Small intestine (tissue), 16 donors: Measurements from ENCODE around the gene MRPL37. TPM values are rescaled to one million over a fixed set of nuclear protein-coding genes. Genes with fewer than 3 reads are reported as not detected.

Experiments used
- DNase-seq, 2 donors: peaks; one replicate each; pipeline versions ENCODE4 v3.0.0 to v3.0.0-alpha.2; 2013
- FAIRE-seq: peaks from 2 replicates; lab custom pipeline; 2012; peaks lifted over from hg19 to GRCh38; lab: Jason Lieb, UNC
- H3K27ac ChIP-seq, 3 donors: one replicate each; pipeline ENCODE4 v1.5.1; 2013; ENCODE audit warnings: low read length in 2 of 3, mild to moderate bottlenecking in 2 of 3, control low read depth in 1 of 3, inconsistent platforms in 1 of 3, low read depth in 1 of 3, moderate library complexity in 1 of 3
- H3K27me3 ChIP-seq, 3 donors: one replicate each; pipeline ENCODE4 v1.6.1; 2013; ENCODE audit warnings: low read length in 3 of 3, inconsistent platforms in 1 of 3; ENCODE audit not compliant: control insufficient read depth in 3 of 3, insufficient read depth in 3 of 3
- H3K36me3 ChIP-seq, 3 donors: one replicate each; pipeline ENCODE4 v1.6.1; 2013; ENCODE audit warnings: low read length in 3 of 3, inconsistent platforms in 1 of 3, low read depth in 1 of 3, mild to moderate bottlenecking in 1 of 3, moderate library complexity in 1 of 3; ENCODE audit not compliant: control insufficient read depth in 3 of 3, insufficient read depth in 2 of 3
- H3K4me1 ChIP-seq, 3 donors: one replicate each; pipeline ENCODE4 v1.6.1; 2013; ENCODE audit warnings: low read length in 2 of 3, inconsistent platforms in 1 of 3, low read depth in 1 of 3, mild to moderate bottlenecking in 1 of 3, moderate library complexity in 1 of 3; ENCODE audit not compliant: control insufficient read depth in 3 of 3, insufficient read depth in 2 of 3
- H3K4me3 ChIP-seq, 3 donors: one replicate each; pipeline ENCODE4 v1.5.1; 2013; ENCODE audit warnings: low read length in 3 of 3, control low read depth in 1 of 3, inconsistent platforms in 1 of 3, low read depth in 1 of 3, mild to moderate bottlenecking in 1 of 3, moderate library complexity in 1 of 3
- H3K9me3 ChIP-seq, 2 donors: one replicate each; pipeline ENCODE4 v1.6.1; 2013; ENCODE audit warnings: low read depth in 1 of 2, low read length in 1 of 2; ENCODE audit not compliant: control insufficient read depth in 2 of 2, insufficient read depth in 1 of 2
- WGBS, 3 donors: extraction: QIAGEN DNeasy Blood & Tissue Kit; methylation state at CpG; one replicate each; pipeline ENCODE4 v1.1.7; 2013; 5-methylcytosine and 5-hydroxymethylcytosine counted together
- long read RNA-seq, 10 donors: transcript quantifications; one replicate each; lab custom pipeline, GENCODE V29; 2026
- polyA plus RNA-seq, 4 donors: library from polyadenylated mRNA; stranded (reverse) in 3 of 4; unstranded in 1 of 4; fragments of 200-250 nt in 3 of 4; fragments of 120-200 nt in 1 of 4; gene quantifications; one replicate each; pipeline versions ENCODE4 v1.2.1 to v1.2.3, GENCODE V29; 2013
- donor health status: healthy with polysubstance abuse.
- donor health status: control.
- donor health status: control.
- donor health status: Bipolar disorder and iron deficiency.
- donor health status: healthy.

MRPL37 gene
- 10 to 100 TPM; 47.6 to 92.9 (median 69.6) TPM for polyA plus RNA-seq
- long read RNA-seq, donor 1 = 0 reads
- long read RNA-seq, donor 2, partial matches to known transcripts = 6 of 10 reads
- long read RNA-seq, donor 2, other reads (novel, unspliced or antisense) = 0 of 10 reads
- long read RNA-seq, donor 3, transcript MRPL37-202 (7 exons, 1,483 nt) = major isoform, 14 of 27 reads
- long read RNA-seq, donor 3, partial matches to known transcripts = 13 of 27 reads
- long read RNA-seq, donor 3, other reads (novel, unspliced or antisense) = 0 of 27 reads
- long read RNA-seq, donor 4, partial matches to known transcripts = 0 of 2 reads
- long read RNA-seq, donor 4, other reads (novel, unspliced or antisense) = 0 of 2 reads
- long read RNA-seq, donor 5, partial matches to known transcripts = 8 of 12 reads
- long read RNA-seq, donor 5, other reads (novel, unspliced or antisense) = 0 of 12 reads
- long read RNA-seq, donor 6, transcript MRPL37-202 (7 exons, 1,483 nt) = major isoform, 15 of 25 reads
- long read RNA-seq, donor 6, partial matches to known transcripts = 10 of 25 reads
- long read RNA-seq, donor 6, other reads (novel, unspliced or antisense) = 0 of 25 reads
- long read RNA-seq, donor 7 = 0 reads
- long read RNA-seq, donor 8, transcript MRPL37-202 (7 exons, 1,483 nt) = major isoform, 5 of 5 reads
- long read RNA-seq, donor 8, partial matches to known transcripts = 0 of 5 reads
- long read RNA-seq, donor 8, other reads (novel, unspliced or antisense) = 0 of 5 reads
- long read RNA-seq, donor 9, transcript MRPL37-202 (7 exons, 1,483 nt) = major isoform, 8 of 8 reads
- long read RNA-seq, donor 9, partial matches to known transcripts = 0 of 8 reads
- long read RNA-seq, donor 9, other reads (novel, unspliced or antisense) = 0 of 8 reads
- long read RNA-seq, donor 10, transcript MRPL37-202 (7 exons, 1,483 nt) = major isoform, 16 of 31 reads
- long read RNA-seq, donor 10, partial matches to known transcripts = 14 of 31 reads
- long read RNA-seq, donor 10, other reads (novel, unspliced or antisense) = 0 of 31 reads

- Histone ChIP-seq H3K4me1 (peaks cover 0 to 16% (median 4%) of the 10 kb centered on the region in 3 donors), H3K9me3 (no peaks in the 10 kb centered on the region), H3K4me3 (peak within 1 kb of the TSS; percentile 70 to 90 (median 77)), H3K27ac (peak within 1 kb of the TSS; percentile 27 to 76 (median 72)), H3K36me3 (peaks cover 0 to 23% (median 0%) of the 10 kb centered on the region in 3 donors), H3K27me3 (no peaks in the 10 kb centered on the region)
- WGBS, 3 donors = 0 to 1% (median 0%) methylated on average over 41 to 51 of the region's 51 CpGs
- DNase-seq (peak; percentile 98), FAIRE-seq (no peak)
These were observed at the start of gene MRPL37, which contains the start of gene CYB5RL for GRCh38 chr1:54199765-54200518. Gene MRPL37 (plus strand): TSS chr1:54200167. CDS start chr1:54200244, 77 bp downstream. Gene CYB5RL (minus strand): TSS chr1:54200030. CDS start chr1:54195616, 4,414 bp downstream.

GRCh38 chr1:54151013-54151412 lies 49.0 kb upstream of the MRPL37 start:
- Histone ChIP-seq H3K27me3 (no peaks in the 10 kb centered on the region), H3K9me3 (no peaks in the 10 kb centered on the region), H3K4me3 (no peak overlapping the region), H3K4me1 (peaks cover 0 to 7% (median 0%) of the 10 kb centered on the region in 3 donors), H3K36me3 (no peaks in the 10 kb centered on the region), H3K27ac (no peak overlapping the region)
- DNase-seq = no peak
- FAIRE-seq = no peak
- WGBS, 3 donors = 89 to 96% (median 91%) methylated on average over 5 of the region's 5 CpGs

GRCh38 chr1:54152696-54153095 lies 47.3 kb upstream of the MRPL37 start, which contains the start of gene CDCP2:
Gene CDCP2 (minus strand): TSS chr1:54153000. CDS start chr1:54152922, 78 bp downstream.
- H3K4me3 ChIP-seq = no peak within 1 kb of the TSS
- H3K4me1 ChIP-seq = peaks cover 0 to 7% (median 0%) of the 10 kb centered on the region in 3 donors
- H3K9me3 ChIP-seq = no peaks in the 10 kb centered on the region
- 88 to 95% (median 93%) methylated on average over 5 of the region's 5 CpGs for WGBS, 3 donors
- no peaks in the 10 kb centered on the region for H3K36me3 ChIP-seq
- no peaks in the 10 kb centered on the region for H3K27me3 ChIP-seq
- FAIRE-seq (no peak), DNase-seq (no peak)
- H3K27ac ChIP-seq = peak within 1 kb of the TSS in 1 of 3 donors; percentile 9

- no peak overlapping the region for H3K4me3 ChIP-seq
- 36 to 53% (median 52%) methylated on average over 19 of the region's 19 CpGs for WGBS, 3 donors
- H3K27me3 ChIP-seq = no peaks in the 10 kb centered on the region
- DNase-seq (peak; percentile 69 to 81), FAIRE-seq (no peak)
- no peaks in the 10 kb centered on the region for H3K9me3 ChIP-seq
- peaks cover 0 to 7% (median 0%) of the 10 kb centered on the region in 3 donors for H3K4me1 ChIP-seq
- no peaks in the 10 kb centered on the region for H3K36me3 ChIP-seq
- H3K27ac ChIP-seq = peak overlapping the region in 1 of 3 donors; percentile 9
These were observed 46.2 kb upstream of the MRPL37 start for GRCh38 chr1:54153535-54154439.

GRCh38 chr1:54156201-54156600 lies 43.8 kb upstream of the MRPL37 start:
- Histone ChIP-seq H3K36me3 (no peaks in the 10 kb centered on the region), H3K4me3 (no peak overlapping the region), H3K27ac (no peak overlapping the region), H3K4me1 (peaks cover 0 to 7% (median 0%) of the 10 kb centered on the region in 3 donors), H3K9me3 (no peaks in the 10 kb centered on the region), H3K27me3 (no peaks in the 10 kb centered on the region)
- DNase-seq (no peak), FAIRE-seq (no peak)
- whole genome bisulfite sequencing, 3 donors = 89 to 91% (median 89%) methylated on average over 3 of the region's 3 CpGs

- Histone ChIP-seq H3K4me3 (no peak overlapping the region), H3K27me3 (no peaks in the 10 kb centered on the region), H3K9me3 (no peaks in the 10 kb centered on the region), H3K4me1 (peaks cover 0 to 7% (median 5%) of the 10 kb centered on the region in 3 donors), H3K27ac (no peak overlapping the region), H3K36me3 (no peaks in the 10 kb centered on the region)
- FAIRE-seq (no peak), DNase-seq (peak in 1 of 2 donors; percentile 42)
- WGBS, 3 donors = 67 to 81% (median 71%) methylated on average over 7 of the region's 7 CpGs
These were observed 43.0 kb upstream of the MRPL37 start for GRCh38 chr1:54156986-54157385.

- Histone ChIP-seq H3K4me1 (peaks cover 0 to 7% (median 5%) of the 10 kb centered on the region in 3 donors), H3K27ac (no peak overlapping the region), H3K36me3 (no peaks in the 10 kb centered on the region), H3K9me3 (no peaks in the 10 kb centered on the region), H3K4me3 (no peak overlapping the region), H3K27me3 (no peaks in the 10 kb centered on the region)
- DNase-seq (no peak), FAIRE-seq (no peak)
- 82 to 91% (median 88%) methylated on average over 6 of the region's 6 CpGs for WGBS, 3 donors
These were observed 42.6 kb upstream of the MRPL37 start for GRCh38 chr1:54157401-54157800.
